ENCODE data around the gene ZC3H4.

ZC3H4 gene

DNA sequence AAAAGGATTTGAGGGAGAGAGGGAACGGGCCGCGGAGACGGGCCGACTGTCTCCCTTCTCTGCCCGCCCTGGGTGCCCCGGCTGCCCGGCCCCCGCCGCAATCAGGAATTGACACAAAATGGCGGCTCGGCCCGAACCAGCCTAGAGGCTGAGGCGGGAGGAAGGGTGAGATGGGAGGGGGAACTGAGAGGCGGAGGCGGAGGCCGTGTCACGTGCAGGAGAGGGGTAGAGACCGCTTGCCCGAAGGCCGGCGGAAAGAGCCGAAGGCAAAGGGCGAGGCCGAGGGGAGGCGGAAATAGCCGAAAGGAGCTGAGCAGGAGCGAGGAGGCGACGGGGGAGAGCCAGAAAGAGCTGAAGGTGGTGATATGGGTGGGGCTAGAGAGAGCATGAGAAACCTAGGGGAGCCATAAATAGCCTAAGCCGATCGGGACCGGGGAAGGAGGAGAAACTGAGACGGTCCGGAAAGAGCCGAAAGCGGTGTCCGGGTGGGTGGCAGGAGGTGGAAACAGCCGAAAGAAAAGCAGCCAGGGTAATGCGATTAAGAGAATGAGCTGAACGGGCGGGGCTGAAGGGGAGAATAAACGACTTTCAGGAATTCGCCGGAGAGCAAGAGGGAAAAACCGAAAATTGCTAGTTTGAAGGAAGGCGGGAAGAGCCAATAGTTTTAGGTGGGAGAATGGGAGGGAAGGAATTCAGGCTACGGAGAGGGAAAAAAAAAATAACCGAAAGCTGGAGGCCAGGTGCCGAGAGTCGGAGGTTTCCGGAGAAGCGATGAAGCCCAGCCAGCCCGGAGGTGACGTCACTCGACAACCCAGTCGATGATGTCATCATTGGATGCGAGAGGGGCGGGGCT, at the start of gene ZC3H4:
Gene ZC3H4, minus strand, starts transcription at position 780 of the 853 bp plus-strand sequence. CDS start 1,192 bp downstream, outside the sequence.
- peak; percentile 98 for FAIRE-seq

DNA sequence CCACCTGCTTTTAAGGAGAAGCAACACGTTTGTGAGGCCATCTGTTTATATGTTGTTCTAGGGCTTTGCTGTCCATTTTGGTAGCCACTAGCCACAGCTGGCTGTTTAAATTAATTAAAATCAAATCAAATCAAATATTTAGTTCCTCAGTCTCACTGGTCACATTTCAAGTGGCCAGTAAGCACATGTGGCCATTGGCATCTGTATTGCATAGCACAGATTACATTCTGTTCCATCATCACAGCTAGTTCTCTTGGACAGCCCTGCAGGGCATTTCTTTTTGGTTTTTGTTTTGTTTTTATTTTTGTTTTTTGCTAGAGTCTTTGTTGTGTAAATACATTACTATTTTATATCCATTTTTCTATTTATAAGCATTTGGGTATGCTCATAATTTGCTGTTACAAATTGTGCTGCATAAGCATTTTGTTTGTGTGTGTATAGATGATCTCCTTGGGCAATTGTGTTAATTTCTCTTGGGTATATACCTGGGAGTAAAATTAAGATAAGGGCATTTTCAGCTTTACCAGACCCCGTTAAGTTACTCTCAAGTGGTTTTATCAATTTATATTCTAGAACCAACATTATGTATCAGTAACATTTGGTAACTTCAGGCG, 48.4 kb upstream of the ZC3H4 start:
- no peak for FAIRE-seq

DNA sequence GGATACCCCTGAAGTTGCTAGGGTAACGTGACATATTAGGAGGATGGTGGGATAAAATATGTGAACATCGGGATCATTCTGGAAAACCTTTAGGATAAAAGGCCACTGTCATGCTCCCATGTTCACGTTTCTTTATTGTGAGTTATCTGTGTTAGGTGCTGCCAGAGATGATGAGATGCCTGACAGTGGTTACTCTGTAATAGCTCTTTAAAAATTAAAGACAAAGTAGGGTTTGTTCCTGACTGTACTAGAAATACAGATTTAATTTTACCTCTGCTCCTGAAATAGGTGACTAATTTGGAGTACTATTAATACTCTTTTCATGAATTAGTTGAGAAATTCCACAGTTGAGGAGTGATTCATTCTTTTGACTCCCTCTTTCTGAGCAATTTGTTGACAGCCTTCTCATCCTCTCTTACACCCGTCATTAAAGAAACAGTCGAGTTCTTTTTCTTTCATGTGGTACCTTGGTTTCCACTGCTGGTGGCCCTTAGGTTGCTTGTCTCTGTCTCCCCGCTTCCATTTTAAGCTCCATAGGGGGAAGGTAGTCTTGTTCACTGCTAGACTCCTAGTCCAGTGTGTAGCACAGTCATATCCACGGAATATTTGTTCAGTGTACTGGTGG, 45.4 kb upstream of the ZC3H4 start:
- no peak for FAIRE-seq

DNA sequence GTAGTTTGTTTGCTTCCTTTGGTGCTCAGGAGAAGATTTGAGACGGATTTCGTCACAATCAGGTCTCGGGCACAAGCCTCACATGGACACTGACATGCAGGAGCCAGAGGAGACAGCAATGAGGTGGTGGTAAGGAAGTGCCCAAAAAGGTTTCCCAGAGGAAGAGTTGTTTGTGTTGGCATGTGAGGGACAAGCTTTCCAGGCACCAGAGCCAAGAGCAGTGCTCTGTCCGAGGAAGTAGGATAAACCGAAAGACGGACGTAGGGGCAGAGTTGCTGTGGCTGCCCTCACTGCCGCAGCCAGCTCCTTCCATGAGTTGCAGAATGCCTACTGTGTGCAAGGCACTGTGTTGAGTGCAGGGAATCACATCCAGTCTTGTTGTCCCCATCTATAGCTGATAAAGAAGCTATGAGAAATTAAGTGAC, 44.8 kb upstream of the ZC3H4 start:
- FAIRE-seq = no peak

DNA sequence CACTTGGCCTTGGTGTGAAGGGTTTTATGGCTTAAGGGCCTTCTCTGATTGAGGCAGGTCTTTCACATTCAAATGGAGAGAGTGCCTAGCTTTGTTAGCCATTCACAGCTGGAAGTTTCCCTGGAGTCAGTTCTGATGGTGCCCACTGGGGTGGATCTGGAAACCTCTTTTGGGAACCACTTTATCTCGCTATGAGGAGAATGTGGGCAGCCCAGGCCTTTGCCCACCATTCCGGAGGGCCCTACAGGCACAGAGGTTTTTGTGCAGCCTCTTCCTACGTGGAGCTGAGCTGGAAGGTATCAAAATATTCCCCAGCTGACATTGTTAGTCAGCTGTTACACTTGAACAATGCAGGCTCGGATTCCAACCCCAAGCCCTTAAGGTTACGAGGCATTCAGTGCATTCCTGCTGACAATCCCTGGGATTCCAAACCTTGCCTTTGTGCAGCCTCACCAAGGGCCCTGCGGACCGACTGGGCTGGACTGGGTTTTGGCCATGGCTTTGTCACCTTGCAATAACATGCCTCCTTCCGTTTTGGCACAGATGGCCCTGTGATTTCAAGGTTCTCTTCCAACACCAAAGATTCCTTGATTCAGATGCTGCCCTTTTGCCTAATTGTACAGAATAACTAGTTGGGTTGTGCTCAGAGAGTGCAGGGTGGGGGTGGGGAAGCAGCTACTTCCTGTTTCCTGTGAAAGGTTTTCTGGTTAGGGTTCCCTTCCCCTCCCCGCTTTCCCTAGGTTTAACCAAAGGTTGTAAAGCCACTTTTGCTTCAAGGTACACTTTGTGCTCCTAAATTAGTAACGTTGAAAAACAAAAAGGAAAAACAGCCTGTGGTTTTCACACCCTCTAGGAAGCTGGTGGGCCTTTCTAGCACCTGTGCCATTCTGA, 44.1 kb upstream of the ZC3H4 start:
- no peak for FAIRE-seq

DNA sequence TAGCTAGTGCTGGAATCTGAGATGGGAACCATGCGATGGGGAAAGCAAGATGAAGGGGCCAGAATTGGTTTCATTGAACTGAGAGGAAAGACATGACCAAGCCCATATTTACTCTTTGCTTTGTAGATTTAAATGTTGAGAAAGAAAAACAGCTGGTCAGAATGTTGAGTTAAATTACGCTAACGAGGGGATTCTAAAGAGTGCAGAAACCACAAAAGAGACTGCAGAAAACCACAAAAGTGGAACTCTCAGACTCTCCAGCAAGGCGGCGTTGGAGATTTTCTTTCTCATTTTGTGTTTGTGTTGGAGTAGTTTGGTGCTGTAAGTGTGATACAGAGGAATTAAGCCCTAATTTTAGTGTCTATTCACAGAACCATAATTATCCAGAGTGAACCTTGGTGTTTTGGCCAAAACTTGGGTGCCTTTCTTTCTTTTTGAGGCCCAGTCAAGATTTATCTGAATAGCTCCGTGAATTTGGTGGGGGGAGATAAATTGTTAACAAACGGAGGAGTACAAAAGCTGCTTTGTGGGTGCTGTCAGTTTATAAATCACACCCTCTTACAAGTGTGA, 43.4 kb upstream of the ZC3H4 start:
- no peak for FAIRE-seq

DNA sequence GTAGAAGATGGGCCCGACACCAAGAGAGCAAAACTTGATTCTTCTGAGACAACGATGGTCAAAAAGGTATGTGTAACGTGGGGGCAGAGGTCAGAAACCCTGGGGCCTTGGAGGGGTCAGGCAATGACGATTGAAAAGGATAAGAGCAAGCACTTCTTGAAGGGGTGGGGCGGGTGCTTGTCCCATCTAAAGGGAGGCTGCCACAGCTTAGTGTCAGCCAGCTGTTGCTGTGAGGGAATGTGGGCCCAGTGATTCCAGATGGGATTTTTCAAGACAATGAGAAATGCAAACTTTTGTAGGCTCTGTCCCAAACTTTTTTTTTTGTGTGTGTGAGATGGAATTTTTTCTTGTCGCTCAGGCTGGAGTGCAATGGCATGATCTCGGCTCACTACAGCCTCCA, 41.6 kb upstream of the ZC3H4 start:
- FAIRE-seq = no peak

DNA sequence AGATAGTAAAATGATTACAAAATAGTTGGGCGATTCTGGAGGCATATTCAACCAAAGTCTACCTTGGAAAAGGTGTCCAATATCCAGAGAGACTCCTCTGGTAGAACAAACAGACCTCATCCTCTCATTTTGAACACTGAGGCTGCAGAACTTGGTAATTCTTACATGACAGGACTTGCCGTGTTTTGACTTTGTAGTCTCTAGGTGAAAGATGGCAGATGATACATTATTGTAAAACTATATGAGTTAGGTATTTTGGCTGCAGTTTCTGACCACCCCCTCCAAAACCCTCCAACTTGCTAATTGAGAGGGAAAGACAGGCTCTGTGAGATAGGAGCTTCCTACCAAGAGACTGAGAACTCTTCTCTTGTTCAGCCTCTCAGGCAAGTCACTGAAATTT, 39.7 kb upstream of the ZC3H4 start:
- no peak for FAIRE-seq

DNA sequence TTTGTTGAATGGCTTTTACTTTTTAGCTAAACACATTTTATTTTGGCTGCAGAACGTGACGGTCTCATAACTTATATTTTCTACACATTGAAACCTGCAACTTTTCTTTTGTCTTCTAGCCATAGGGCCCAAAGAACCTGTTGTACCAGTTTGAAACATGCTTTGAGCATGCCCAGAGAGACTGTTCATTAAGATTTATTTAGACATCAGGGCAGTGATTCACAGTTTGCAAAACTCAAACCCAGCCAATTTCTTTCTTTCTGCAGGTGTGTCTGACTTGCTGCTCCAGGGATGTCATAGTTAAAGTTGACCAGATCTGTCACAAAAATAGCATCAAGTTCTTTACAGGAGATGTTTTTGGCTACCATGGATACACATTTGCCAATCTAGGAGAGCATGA, 39.1 kb upstream of the ZC3H4 start:
- no peak for FAIRE-seq

DNA sequence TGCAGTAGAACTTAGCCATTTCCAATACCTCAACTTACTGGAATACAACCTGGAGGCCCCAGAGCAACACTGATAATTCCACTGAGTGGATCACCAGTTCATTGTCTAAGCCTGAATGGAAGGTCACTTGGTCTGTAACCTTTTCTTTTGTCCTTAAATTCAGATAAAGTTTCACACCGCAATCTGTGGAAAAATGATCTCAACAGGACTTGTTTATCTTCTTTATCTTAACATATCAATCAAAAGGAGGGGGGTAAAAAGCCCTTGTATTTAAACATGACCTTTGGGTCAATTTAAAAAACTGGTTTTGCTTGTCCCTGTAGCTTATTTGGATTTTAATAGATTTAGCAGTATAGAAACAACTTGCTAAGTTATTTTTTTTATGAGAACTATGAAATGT, 38.6 kb upstream of the ZC3H4 start:
- FAIRE-seq = no peak

DNA sequence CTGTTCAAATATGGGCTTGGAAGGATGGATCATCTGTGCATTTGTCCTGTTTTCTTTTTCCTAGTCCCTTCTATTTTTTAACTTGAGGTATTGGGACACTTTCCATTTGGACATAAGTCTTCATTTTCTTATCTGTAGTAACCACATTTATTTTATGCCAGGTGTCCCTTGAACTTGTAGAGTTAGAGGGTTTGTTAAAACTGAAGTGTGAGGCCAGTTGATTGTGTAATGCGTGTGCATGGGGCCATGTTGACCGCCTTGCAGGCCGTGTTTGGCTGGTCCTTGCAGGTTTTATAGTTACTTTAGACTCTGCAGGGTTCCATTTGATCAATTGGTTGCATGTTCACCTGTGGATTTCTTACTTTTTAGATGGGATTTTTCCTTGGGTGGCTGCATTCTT, 38.1 kb upstream of the ZC3H4 start:
- no peak for FAIRE-seq

DNA sequence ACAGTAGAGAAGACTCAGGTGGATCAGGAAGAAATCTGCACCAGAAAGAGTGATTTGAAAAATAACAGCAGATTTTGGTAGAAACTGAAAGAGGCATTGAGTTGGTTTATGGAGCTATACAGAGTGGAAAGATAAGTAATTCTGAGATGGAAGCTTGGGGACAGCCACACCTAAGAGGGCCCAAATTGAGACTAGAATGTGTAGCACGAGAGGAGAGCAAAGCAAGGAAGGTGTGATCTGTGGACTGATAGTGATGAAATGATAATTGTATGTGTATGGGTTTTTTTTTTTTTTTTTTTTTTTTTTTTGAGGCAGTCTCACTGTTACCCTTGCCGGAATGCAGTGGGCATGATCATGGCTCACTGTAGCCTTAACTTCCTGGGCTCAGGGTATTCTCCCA, 33.3 kb upstream of the ZC3H4 start:
- FAIRE-seq = no peak

DNA sequence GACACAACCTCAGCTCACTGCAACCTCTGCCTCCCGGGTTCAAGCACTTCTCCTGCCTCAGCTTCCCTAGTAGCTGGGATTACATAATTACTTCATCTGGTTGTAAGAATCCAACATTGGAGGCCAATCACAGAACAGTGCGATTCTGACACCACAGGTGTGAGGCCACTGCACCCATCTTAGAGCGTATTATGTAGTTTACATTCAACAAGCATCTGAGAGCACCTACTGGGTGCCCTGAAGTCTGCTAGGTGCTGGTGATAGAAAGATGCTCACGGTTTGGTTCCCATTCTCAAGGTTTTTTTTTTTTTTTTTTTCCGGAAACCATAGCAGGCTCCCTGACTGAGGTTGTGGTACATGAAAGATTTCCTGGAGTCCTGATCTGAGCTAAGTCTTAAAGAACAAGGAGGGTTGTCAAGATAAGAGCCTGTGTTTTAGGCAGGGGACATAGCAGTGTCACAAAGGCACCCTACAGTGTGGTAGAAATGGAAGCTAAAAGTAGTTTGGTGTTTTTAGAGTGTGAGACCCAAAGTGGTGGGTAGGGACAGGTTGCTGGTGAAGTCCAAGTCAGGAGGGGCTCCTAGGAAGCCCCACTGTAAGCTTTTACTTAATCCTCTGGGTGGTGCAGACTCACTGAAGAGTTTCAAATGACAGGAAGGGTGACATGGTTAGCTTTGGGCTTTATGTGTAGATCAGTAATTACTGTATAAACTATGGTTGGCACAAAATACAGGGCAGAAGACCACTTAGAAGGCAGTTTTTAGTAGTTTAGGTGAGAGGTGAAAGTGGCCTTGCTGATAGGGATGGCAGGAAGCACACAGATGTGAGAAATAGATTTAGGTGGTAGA, 32.3 kb upstream of the ZC3H4 start:
- FAIRE-seq = no peak

DNA sequence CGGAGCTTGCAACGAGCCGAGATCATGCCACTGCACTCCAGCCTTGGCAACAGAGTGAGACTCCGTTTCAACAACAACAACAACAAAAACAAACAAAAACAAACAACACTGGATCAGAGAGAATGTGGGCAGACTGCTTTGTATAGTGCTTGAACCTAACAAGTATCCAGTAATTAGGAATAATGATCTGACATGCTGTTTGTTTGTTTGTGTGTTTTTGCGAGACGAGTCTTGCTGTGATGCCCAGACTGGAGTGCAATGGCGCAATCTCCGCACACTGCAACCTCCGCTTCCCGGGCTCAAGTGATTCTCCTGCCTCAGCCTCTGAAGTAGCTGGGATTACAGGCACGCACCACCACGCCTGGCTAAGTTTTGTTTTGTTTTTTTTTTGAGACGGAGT, 31.1 kb upstream of the ZC3H4 start:
- FAIRE-seq = no peak

DNA sequence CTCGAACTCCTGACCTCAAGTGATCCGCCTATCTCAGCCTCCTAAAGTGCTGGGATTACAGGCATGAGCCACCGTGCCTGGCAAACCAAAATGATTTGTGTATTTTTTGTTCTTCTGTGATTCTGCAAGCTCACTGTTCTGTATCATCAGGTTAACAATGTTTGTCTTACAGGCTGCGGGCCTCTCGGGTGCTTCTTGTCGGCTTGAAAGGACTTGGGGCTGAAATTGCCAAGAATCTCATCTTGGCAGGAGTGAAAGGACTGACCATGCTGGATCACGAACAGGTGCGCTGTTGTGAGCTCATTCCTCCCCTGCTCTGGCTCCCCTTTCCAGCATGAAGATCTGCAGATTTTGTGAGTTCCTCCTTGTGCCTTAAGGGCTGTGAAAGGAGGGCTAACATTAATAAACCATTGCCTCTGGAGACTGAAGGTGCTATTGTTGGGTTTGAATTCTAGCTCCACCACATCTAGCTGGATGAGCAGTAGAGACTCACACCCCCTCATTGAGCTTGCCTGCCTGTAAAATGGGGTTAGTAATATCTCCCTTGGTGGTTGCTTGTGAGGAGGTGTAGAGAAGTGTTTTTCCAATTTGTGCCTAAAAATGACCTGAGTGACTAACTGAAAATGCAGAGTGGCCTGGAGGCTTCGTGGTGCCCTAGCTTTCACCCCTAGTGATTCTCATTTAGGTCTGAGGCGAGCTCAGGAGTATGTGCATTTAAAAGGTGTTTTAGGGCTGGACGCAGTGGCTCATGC, 29.9 kb upstream of the ZC3H4 start:
- FAIRE-seq = no peak

DNA sequence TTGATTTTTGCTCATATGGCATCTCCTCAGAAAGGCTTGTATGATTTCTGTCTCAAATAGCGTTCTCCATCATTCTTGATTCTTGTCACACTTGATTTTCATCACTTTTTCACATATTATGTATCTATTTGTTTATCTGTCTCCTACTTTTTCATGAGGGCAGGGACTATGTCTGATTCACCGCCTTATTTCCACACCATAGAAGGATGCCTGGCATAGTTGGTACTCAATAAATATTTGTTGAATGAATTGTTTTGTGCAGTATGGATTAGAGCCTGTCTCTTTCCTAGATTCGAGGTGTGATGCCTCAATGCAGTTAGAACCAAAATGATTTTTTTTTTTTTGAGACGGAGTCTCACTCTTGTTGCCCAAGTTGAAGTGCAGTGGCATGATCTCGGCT, 29.2 kb upstream of the ZC3H4 start:
- no peak for FAIRE-seq

DNA sequence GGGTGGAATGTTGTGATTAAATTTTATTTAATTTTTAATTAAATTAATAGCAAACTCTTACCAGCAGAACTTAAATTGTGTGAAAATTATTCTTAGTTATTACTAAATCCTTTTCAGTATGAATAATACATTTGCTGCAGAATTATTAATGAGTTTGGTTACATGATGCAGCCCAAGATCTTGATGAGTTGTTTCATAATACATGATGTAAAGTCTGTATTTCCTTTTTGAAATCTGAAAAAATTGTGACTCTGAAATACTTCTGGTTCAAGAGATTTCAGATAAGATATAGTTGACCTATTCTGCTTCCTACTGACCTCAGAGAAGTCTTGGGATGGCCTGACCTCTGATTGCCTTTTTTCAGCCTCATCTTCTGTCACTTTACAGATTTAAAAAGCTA, 28.1 kb upstream of the ZC3H4 start:
- no peak for FAIRE-seq

DNA sequence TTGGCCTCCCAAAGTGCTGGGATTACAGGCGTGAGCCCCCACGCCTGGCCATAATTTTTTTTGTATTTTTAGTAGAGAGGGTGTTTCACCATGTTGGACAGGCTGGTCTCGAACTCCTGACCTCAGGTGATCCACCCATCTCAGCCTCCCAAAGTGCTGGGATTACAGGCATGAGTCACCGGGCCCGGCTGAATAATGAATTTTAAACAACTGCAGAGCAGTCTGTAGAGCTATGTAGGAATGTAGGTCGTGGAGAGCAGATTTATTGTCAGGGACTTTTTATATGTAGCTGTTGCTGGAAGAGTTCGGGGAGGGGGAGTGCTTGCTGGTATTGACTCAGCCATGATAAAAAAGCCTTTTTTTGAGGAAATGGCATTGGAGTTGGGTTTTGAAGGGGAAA, 27.7 kb upstream of the ZC3H4 start:
- peak; percentile 29 for FAIRE-seq

DNA sequence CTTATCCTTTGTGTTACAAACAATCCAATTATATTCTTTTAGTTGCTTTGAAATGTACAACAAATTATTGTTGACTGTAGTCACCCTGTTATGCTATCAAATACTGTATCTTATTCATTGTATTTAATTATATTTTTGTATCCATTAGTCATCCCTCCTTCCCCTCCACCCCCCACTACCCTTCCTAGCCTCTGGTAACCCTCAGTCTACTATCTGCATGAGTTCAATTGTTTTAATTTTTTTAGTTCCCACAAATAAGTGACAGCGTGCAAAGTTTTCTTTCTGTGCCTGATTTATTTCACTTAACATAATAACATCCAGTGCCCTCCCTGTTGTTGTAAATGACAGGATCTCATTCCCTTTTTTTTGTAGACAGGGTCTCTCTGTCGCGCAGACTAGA, 21.6 kb upstream of the ZC3H4 start:
- FAIRE-seq = no peak

DNA sequence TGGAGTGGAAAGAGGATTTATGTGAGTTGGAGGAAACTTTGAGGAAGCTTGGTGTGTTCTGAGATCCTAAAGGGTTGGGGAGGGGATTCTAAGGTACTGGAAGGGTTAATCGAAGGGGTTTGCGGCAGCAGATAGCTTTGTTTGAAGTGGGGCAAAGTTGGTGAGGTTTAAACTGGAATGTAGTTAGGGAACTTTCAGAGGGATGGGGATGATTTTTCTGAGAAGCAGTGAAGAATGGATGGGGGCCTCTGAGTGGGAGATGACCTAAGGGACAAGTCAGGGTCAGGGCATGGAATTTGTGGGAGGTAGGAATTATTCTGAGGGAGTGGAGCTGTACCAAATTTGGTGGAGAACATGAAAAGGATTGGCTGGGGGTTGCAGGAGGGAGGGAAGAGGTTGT, 21.0 kb upstream of the ZC3H4 start:
- peak; percentile 69 for FAIRE-seq

DNA sequence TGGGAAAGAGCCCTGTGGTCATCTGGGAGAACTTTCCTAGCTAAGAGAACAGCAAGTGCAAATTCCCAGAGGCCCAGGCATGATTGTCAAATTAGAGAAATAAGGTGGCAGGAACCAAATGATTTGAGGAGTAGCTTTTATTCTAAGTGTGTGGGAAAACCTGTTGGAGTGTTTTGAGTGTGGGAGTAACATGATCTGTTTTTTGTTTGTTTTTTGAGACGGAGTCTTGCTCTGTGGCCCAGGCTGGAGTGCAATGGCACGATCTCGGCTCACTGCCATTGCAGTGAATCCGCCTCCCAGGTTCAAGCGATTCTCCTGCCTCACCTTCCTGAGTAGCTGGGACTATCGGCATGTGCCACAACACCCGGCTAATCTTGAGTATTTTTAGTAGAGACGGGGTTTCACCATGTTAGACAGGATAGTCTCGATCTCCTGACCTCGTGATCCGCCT, 19.5 kb upstream of the ZC3H4 start:
- no peak for FAIRE-seq

Measured in endometrium (tissue), 2 donors.